NCI-H2171 treated with DMSO at 0.1 percent for 48 hours (cell line): ENCODE data around the gene ATP2B2.

Source experiments
- DNase-seq: peaks from one replicate; lab custom pipeline; 2025; lab: John Stamatoyannopoulos, UW

ATP2B2 gene

DNA sequence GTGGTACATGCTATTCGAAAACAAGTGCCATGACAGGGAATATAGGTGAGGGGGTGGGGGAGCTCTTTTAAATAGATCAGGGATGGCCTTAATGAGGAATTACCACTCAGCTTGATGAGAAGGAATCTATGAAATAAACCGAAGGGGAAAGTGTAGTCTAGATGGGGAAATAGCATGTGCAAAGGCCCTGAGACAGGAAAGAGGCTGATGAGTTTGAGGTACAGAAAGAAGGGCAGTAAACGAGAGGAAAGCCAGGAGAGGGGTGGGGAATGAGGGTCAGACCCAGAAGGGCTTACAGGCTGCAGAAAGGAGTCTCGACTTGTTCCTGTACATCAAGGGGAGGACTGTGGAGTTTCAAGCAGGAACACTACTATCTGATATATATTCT is 12.2 kb downstream of the ATP2B2 start:
- DNase-seq, result no peak

DNA sequence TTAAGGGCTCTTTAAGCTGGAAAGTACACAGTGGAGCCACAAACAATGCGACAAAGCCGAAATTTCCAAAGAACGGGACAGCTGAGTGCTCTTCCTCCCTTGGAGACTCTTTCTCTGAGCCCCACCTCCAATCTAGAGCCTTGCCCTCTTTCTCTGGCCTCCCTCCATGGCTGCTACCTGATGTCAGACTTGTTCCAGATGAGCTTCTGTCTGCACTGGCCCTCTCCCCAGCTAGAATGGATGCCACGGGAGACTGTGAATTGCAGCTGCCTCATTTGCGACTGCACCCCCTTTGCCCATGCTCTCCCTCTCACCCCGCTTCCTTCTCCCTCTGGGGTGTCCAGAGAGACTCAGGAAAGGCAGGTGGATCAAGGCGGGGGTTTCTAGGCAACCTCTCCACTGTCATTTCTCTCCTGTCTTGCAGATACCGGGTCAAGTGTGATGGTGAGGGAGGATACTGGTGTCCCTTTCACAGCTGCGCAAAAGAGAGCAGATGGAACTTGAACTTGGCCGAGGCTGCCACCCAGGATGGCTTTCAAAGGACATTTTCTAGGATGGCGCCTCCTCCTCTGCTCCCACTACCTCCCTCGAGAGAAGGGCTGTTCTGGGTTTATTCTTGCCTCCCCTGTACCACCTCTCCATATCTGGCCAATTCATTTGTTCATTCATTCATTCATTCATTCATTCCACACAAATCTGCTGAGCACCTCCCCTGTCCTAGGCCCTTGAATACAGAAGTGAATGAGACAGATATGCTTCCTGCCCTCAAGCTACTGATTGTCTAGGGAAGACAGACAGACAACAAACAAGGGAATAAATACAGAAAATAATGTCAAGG is 12.8 kb downstream of the ATP2B2 start:
- DNase-seq, result no peak

DNA sequence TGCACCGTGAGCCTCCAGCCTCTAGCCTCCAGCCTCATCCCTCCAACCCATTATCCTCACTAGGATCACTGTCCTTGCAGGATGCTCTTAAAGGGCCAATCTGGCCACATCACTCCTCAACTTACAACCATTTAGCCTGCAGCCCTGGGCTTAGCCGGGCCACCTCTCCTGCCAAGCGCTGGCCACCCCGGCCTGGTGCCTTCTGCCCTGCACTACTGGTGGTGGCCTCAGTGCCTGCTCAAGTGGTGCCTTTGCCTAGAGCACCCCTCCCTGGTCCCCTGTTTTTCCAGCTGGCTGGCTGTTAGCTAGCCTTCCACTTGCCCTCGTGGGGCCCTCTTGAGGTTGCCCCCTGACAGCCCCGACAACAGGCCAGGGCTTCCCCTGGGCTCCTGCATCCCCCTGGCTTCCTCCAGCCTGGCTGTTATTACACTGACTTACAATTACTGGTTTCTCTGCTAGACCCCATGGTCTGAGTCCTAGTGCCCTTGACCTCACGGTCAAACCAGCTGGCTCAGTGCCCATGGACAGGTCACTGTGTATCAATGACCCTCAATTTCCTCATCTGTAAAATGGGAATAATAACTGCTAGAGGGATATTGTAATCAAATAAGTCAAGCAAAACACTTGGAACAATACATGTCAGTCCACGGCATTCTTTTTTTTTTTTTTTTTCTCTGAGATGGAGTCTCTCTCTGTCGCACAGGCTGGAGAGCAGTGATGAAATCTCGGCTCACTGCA is 15.5 kb downstream of the ATP2B2 start:
- no peak for DNase-seq

DNA sequence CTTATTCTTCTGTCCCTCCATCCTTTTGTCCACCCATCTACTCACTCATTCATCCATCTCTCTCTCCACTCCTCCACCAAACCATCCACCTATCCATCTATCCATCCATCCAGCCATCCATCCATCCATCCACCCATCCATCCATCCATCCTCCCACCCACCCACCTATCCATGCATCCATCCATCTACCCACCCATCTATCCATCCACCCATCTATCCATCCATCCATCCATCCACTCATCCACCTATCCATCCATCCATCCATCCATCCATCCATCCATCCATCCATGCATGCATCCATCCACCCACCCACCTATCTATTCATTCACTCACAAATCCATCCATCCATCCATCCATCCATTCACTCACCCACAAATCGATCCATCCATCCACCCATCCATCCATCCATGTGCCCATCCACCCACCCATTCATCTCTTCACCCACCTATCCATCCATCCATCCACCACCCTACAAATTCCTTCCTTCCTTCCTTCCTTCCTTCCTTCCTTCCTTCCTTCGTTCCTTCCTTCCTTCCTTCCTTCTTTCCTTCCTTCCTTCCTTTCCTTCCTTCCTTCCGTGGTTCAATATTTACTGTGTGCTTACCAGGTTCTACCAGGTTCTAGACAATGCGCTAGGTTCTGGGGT is 17.3 kb downstream of the ATP2B2 start:
- DNase-seq, result no peak

DNA sequence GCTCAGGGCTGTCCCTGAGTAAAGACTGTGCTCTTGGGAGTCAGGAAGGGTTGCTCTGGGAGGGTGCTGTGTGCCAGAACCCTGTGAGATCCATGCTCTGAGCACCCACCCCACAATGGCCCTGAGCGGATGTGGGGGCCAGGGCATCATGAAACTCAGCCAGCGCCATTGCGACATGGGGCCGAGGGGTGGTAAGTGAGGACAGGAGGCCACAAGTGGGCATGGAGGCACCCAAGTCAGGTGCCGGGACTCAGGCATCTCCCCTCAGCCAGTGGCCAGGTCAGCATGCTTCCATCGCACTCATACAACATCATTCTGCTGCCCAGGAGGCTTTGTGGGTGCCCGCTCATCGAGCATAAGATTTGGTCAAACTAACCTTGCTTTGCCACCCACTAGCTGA is 19.6 kb downstream of the ATP2B2 start:
- no peak for DNase-seq

DNA sequence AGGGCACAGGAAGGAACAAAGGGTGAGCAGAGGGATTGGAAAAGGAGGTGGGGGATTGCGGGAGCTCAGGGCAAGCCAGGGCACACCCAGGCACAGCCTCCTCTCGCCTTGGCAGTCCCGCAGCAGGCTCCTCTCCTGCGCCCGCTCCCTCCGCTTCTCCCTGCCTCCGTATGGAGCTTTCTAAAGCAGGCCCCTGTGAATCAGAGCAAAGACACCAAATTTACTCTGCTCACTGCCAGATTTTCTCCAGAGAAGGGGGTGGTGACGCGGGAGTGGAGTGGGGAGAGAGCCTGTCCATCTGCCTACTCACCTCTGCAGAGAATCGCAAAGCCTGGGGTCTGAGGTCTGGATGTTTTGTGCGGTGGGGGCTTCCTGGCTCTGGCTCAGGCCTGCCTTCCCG is 20.0 kb downstream of the ATP2B2 start:
- peak; percentile 50 for DNase-seq

DNA sequence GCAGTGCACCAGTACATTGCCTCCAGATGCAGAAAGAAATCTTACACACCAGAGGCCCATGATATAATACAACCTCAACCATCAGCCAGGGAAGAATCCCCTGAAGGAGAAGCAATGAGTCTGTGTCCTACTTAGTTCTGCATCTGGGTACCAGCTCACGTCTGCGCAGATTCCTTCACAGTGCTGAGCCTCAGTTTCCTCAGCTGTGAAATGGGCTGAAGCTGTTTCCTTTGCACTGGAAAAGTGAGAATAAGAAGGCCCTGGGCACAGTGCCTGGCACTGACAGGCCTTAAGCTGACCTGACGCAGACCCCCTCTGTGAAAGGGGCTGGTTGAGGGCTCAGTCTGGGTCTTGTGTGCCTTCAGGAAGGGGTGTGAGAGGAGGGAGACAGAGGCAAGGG is 20.7 kb downstream of the ATP2B2 start:
- no peak for DNase-seq

DNA sequence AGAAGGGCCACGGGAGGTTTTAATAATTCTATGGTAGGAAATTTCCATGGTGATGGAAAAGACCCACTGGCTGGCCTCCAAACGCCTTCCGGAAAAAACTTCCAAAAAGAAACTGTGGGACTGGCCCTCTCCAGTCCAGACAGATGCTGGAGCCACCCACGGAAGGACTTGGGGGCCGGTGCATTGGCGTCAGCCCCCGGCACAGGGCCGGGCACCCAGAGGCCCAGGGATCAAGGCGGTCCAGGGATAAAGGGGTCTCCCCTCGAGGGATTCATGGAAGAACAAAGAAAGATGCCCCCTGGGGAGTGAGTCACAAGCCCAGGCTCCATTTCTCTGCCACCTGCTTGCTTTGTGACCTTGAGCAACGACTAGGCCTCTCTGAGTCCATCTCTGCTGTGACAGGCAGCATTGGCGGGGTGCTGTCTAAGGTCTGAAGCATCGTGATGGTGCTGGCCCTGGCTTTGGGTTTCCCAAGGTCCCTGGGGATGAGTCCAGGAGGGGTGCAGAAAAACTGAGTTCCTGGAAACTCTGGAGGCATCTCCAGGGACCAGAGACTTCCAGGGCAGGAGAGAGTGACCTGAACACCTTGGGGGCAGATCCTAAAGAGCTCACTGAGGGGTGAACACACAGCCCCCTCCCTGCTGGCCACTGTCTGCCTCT is 21.6 kb downstream of the ATP2B2 start:
- no peak for DNase-seq

DNA sequence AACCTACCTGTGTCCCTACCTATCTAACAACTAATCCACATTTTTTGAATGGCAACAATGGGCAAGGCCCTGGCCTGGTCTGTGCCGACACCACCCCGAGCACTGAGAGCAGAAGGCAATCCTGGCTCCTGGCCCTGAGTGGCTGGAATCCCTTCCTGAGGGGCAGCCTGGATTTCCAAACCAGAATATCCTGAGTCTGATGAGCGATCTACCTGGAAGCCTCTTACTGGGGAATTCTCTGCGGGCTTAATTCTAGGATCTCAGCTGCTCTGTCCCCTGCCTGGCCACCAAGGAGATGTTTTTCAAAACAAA is 22.1 kb downstream of the ATP2B2 start:
- no peak for DNase-seq

DNA sequence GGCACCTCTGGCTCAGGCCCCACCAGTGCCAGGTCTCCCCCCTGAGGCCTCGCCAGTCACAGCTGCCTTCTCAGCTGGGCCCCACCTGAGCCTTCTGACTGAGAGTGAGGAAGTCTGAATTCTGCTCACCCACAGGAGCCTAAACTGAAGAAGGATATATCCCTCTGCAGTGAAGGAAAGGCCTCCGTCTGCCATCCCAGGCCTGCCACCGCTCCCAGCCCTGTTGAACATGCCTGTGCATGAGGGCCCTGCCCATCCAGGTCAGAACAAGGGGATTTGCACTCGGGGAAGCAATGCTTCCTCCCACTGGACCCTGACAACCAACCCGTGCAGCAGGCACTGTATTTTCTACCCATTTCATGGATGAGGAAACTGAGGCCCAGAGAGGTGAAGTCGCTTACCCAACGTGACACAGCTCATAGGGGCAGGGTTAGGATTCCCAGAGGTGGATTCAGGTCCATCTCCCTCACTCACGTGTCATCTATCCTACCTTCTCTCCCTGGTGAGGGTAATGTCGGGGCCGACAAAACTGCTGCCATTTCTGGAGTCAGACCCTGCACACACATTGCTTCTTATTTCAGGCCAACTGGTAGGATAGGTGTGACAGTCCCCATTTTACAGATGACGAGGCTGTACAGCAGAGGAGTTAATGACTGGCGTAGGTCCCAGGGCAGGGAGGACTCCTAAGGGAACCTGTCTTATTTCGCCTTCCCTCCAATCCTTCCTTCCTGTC is 22.6 kb downstream of the ATP2B2 start:
- no peak for DNase-seq

DNA sequence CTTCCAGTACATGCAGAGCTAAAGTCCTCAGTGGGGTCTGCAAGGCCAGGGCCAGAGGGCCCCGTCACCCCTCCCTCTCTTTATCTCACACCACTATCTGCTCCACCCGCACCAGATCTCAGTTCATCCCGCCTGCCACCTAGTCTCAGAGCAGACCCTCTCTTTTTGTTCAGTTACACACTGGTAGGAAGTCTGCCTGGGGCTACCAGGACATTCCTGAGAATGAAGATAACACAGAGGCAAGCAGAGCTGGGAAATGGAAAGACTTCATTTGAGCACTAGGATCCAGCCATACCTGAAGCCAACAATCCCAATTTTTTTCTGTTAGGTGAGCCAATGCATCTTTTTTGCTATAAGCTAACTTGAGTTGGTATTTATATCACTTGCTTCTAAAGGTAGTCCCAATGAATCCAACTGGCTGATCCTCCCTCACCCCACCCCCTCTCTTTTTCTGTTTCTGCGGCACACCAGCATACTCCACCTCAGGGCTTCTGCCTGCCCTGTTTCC is 24.5 kb downstream of the ATP2B2 start:
- DNase-seq, result no peak

DNA sequence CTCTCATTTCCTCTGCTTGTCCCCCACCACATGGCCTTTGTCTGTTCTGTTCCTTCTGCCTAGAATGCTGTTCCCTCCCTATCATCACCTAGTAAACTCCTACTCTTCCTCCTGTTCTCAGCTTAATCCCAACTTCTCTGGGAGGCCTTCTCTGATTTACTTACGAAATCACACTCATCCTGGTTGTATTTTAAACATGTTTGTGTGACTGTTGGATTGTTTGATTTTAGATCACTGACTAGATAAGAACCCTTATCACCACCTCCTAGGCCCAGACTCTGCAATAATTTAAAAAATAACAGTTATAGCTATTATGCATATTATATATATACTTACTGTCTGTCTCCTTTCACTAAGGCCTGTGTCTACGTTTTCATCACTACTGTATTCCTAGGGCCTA is 26.1 kb downstream of the ATP2B2 start:
- no peak for DNase-seq

DNA sequence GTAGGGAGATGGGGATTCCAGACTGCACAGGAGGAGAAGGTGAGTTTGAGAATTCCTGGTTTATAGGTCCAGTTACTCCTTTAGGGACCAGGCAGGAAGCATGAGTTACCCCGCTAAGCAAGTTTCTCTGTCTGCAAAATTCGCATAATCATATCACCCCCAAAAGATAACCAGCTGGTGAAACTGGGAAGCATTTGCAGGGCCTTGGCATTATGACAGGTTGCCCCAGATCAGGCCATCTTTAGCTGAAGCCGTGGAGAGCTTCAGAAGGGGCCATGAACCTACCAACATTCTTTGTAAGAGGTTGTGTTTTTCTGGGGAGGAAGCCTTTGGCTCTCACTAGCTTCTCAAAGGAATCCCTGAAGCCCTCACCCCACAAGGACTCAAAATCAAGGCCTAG is 29.4 kb downstream of the ATP2B2 start:
- no peak for DNase-seq

DNA sequence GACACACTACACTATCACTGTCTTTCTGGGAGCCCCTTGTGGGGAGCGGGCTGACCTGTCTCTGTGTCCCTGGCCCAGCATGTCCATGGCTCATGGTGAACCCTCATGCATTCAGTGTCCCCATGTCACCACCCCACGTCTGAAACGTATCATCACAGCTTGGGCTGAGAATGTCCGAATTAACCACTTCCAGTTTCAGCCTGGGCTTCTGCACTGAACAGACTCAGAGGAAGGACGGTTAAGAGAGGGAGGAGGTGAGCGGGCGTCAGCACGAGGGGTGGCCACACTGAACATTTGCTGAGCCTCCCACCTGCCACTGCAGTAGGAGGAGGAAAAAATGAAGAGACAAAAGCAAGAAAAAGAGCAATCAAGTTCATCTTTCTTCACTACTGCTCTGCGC is 30.5 kb downstream of the ATP2B2 start:
- DNase-seq, result no peak

DNA sequence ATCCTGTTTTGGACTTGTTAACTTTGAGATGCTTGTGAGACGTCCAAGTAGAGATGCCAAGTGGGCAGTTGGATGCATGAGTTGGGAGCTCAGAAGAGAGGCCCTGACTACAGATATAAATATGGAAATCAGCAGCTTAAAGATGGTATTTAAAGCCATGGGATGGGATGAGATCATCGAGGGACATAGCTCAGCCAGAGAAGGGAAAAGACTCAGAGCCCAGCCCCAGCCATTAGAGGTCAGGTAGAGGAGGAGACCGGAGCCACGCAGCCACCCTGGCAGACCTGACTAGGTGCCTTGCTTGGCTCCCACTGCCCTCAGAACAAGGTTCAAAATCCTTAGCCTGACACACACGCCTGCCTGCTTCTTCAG is 31.1 kb downstream of the ATP2B2 start:
- no peak for DNase-seq

DNA sequence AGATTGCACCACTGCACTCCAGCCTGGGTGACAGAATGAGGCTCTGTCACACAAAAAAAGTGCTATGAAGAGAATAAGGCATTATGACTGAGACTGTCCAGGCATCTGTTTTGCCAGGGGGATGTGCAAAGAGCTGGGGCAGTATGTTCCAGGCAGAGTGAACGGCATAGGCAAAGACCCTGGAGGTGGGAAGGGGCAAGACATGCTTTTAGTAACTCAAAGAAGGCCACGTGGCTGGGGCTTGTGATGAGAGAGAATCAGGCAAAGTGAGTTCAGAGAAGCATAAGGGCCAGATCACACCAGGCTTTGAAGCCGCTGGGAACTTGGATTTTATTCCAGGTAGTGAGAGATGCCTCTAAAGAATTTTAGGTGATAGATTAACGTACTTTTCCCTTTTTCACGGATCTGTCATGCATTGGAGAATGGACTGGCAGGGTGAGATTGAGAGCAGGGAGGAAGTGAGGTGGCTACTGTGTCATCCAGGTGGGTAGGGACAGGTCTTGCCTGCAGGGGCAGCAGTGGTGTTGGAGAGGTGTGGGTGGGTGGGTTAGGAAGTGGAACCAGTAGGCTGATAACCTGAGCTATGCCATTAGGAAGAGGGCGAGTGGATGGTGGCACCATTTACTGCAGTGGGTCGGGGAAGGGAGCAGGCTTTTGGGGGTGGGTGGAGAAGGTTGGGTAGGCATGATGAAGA is 31.7 kb downstream of the ATP2B2 start:
- DNase-seq, result no peak

DNA sequence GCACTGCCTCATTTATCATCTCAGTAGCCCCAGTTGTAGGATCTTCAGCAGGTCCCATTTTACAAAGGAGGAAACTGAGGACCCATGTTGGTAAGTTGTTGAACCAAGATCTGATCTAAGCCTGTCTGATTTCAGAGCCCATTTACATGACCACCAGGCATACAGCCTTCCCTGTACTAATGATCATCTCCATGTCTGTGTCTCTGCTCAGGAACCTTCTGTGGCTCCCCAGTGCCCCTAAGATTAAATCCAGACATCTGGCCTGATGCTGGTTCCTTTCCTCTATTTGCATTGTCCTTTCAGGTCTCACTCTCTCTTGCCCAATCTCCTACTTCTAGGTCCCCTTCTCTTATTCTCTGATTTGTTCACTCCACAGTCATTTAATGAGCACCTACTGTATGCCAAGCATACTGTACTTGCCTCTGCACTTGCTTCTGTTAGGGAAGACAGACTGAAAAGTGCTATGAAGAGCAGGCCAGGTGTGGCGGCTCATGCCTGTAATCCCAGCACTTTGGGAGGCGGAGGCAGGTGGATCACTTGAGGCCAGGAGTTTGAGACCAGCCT is 32.4 kb downstream of the ATP2B2 start:
- DNase-seq, result no peak

DNA sequence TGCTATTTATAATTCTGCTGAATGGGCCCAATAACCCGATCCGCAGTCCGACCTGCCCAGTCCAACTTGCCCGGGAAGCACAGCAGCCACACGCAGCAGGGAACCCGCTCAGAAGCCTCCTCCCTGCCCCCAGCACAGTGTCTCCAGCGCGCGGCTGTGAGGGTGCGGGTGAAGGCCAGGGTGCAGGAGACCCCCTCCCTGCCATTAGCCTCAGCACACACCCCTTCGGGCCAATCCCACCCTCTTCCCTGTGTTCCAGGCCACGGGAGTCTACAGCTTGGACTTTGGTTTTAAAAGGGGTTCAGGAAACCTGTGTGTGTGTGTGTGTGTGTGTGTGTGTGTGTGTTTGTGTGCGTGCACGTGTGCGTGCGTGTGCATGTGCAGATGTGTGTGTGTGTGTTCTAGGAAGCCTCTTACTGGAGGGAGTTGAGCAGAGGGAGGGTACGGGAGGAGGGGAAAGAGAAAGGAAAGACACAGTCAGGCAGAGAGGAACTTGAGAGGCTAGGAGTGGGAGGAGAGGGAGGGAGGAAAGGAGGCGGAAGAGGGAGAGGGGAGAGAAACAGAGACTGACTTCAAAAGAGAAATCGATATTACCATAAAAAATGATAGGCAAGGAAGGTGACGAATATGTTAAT is 34.2 kb downstream of the ATP2B2 start:
- peak; percentile 83 for DNase-seq

DNA sequence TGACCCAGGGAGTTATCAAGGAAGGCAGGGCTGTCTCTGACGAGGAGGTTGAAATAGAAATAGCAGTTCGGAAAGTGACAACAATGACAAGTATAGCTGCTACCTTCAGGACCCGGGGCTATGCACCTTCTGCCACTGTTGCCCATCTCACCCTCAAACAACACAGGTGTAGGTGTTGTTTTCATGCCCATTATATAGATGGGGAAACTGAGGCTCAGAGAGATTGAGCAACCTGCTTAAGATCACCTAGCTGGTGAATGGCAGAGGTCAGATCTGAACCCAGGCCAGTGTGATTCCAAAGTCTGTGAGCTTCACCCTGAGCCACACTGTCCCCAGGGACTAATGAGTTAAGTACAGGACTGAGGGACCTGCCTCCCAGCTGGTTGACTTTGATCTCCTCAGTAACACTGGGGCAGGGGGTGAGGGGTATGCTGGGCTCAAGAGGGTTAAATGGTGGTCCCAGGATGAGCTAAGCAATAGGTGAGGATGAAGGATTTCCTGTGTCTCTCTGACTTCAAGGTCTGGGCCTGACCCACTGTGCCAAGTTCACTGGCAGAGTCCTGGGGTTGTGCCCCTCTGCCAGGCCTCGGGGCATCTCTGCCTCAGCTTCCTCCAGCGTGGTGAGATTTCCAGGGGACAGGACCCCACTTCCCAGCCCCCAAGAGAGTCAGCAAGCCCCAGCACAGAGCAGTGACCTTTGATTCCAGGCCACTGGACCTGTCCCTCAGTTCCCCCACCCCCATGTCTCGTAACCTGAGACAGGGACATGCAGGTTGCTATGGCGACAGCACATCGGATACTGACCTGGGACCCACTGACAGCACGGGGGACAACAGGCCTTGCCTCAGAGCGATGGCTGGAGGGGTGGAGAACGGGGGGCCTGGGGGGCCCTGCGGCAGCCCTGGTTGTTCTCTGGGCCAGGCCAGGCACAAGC is 35.0 kb downstream of the ATP2B2 start:
- no peak for DNase-seq
